ENCODE measurements around the gene CMIP. TPM values are rescaled to one million over a fixed set of nuclear protein-coding genes. Genes with fewer than 3 reads are reported as not detected.

CMIP gene
- total RNA-seq, 1 experiment from 2014 or later, result 25.7 TPM

DNA sequence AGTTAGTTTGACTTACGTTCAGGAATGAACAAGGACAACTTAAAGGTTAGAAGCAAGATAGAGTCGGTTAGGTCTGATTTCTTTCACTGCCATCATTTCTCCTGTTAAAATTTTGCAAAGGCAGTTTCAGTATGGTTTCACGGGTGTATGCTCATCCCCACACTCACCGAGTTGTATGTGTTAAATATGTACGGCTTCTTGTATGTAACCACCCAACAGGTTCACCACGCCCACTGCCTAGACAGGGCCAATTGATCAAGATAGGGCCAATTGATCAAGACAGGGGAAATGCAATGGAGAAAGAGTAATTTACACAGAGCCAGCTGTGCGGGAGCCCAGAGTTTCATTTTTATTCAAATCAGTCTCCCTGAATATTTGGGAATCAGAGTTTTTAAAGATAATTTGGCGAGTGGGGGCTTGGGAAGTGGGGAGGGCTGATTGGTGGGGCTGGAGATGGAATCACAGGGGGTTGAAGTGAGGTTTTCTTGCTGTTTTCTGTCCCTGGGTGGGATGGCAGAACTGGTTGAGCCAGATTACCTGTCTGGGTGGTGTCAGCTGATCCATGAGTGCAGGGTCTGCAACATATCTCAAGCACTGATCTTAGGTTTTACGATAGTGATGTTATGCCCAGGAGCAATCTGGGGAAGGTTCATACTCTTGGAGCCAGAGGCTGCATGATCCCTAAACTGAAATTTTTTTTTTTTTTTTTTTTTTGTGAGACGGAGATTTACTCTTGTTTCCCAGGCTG lies 272.0 kb downstream of the CMIP start:
- H3K9me3 ChIP-seq (ENCODE audit: low read length), result no peaks in the 10 kb centered on the region
- ATAC-seq (no peak), DNase-seq (no peak)
- ChIA-PET CTCF (no interaction called here), POLR2A (ENCODE audit: unreplicated experiment) (no interaction called here)
- H3K27me3 ChIP-seq (ENCODE audit: low read length), result no peaks in the 10 kb centered on the region
- no peak overlapping the region for H3K9ac ChIP-seq (ENCODE audit: low read length)
- H3K27ac ChIP-seq (ENCODE audit: low read length), result no peak overlapping the region
- BruUV-seq (replicated peaks), result no TSS peak
- TF ChIP-seq EZH2phosphoT487 (IDR thresholded peaks at IDR 0.05; ENCODE audit: borderline replicate concordance, low read length), result no peak
- TF ChIP-seq EZH2 (IDR thresholded peaks at IDR 0.05; ENCODE audit: low read length, unreplicated experiment), result no peak
- TF ChIP-seq, protein P1, sequence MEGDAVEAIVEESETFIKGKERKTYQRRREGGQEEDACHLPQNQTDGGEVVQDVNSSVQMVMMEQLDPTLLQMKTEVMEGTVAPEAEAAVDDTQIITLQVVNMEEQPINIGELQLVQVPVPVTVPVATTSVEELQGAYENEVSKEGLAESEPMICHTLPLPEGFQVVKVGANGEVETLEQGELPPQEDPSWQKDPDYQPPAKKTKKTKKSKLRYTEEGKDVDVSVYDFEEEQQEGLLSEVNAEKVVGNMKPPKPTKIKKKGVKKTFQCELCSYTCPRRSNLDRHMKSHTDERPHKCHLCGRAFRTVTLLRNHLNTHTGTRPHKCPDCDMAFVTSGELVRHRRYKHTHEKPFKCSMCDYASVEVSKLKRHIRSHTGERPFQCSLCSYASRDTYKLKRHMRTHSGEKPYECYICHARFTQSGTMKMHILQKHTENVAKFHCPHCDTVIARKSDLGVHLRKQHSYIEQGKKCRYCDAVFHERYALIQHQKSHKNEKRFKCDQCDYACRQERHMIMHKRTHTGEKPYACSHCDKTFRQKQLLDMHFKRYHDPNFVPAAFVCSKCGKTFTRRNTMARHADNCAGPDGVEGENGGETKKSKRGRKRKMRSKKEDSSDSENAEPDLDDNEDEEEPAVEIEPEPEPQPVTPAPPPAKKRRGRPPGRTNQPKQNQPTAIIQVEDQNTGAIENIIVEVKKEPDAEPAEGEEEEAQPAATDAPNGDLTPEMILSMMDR (conservative IDR thresholded peaks at IDR 0.05; ENCODE audit: low read depth, low read length), result no peak
- H3K36me3 ChIP-seq (ENCODE audit: low read depth, low read length), result no peaks in the 10 kb centered on the region
- no peak overlapping the region for H3K4me2 ChIP-seq (ENCODE audit: low read length)
- H3F3A ChIP-seq (ENCODE audit: low read length, unreplicated experiment), result no peaks in the 10 kb centered on the region
- H3K9me2 ChIP-seq (replicated peaks; ENCODE audit: low read length), result no peaks in the 10 kb centered on the region
- H3K4me3 ChIP-seq (ENCODE audit: low read length), result no peak overlapping the region
- H2AFZ ChIP-seq (ENCODE audit: low read length), result no peak overlapping the region
- peaks cover 5% of the 10 kb centered on the region for H3K4me1 ChIP-seq (ENCODE audit: insufficient read depth, low read length)
- H4K20me1 ChIP-seq (ENCODE audit: low read length), result no peaks in the 10 kb centered on the region
- H3K79me2 ChIP-seq (ENCODE audit: low read length), result no peaks in the 10 kb centered on the region
- intact Hi-C loops (cut with micrococcal nuclease), result no loop called here

DNA sequence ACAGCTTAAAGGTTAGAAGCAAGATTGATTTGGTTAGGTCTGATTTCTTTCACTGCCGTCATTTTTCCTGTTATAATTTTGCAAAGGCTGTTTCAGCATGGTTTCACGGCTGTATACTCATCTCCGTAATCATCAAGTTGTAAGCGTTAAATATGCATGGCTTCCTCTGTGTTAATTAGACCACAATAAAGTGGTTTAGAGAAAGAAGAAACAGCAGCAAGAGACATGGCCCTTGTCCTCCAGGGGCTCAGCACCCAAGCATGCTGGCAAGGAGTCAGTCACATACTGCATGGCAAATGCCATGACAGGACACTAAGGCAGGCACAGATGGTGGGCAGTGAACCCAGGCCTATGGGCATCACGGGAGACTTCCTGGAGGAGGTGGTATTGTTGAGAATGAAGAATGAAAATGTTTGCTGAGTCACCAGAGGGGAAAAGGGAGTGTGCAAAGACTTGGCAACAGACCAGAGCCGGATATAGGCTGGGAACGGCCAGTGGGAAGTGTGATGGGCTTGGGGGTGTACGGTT lies 273.1 kb downstream of the CMIP start:
- H3K4me1 ChIP-seq (ENCODE audit: insufficient read depth, low read length), result no peaks in the 10 kb centered on the region
- no peak overlapping the region for H3K9ac ChIP-seq (ENCODE audit: low read length)
- ATAC-seq, result no peak

More for the DNA sequence above, 273.1 kb downstream of the CMIP start:
- Histone ChIP-seq H3K4me2 (ENCODE audit: low read length) (no peak overlapping the region), H3K79me2 (ENCODE audit: low read length) (no peaks in the 10 kb centered on the region), H3K4me3 (ENCODE audit: low read length) (no peak overlapping the region), H3K36me3 (ENCODE audit: low read depth, low read length) (no peaks in the 10 kb centered on the region), H3K9me2 (replicated peaks; ENCODE audit: low read length) (no peaks in the 10 kb centered on the region), H2AFZ (ENCODE audit: low read length) (no peak overlapping the region), H3K9me3 (ENCODE audit: low read length) (no peaks in the 10 kb centered on the region), H3K27me3 (ENCODE audit: low read length) (no peaks in the 10 kb centered on the region), H4K20me1 (ENCODE audit: low read length) (no peaks in the 10 kb centered on the region), H3F3A (ENCODE audit: low read length, unreplicated experiment) (no peaks in the 10 kb centered on the region), H3K27ac (ENCODE audit: low read length) (no peak overlapping the region)
- ChIA-PET CTCF (no interaction called here), POLR2A (ENCODE audit: unreplicated experiment) (no interaction called here)
- BruUV-seq (replicated peaks), result no TSS peak
- TF ChIP-seq, protein P1 (conservative IDR thresholded peaks at IDR 0.05; ENCODE audit: low read depth, low read length), result no peak
- TF ChIP-seq EZH2phosphoT487 (IDR thresholded peaks at IDR 0.05; ENCODE audit: borderline replicate concordance, low read length) (no peak), EZH2 (IDR thresholded peaks at IDR 0.05; ENCODE audit: low read length, unreplicated experiment) (no peak)
- DNase-seq, result no peak
- intact Hi-C loops (cut with micrococcal nuclease), result no loop called here
